K562 (cell line): Measurements from ENCODE around the gene COQ8B. TPM values are rescaled to one million over a fixed set of nuclear protein-coding genes. Genes with fewer than 3 reads are reported as not detected.

ENCODE experiments used
- ATAC-seq: fragments of 200-7000 bp; cut with Tn5 transposase; 3 replicates; pipeline ENCODE4 v1.9.1; 2020; ENCODE audit warnings: moderate library complexity
- BruUV-seq: library from RNA; stranded (reverse); fragments of 400-500 nt; replicated peaks from 2 replicates; lab custom pipeline; 2021; lab: Mats Ljungman, UMichigan
- CTCF ChIA-PET: fragments of 300-600 bp; formaldehyde crosslinking; extraction: SDS; loops from one replicate; lab custom pipeline; 2021; ENCODE audit warnings: low intra/inter-chr PET ratio; lab: Yijun Ruan, JAX
- POLR2A ChIA-PET: fragments of 300-600, 350-650 bp; sonication (Branson Sonifier 250); formaldehyde crosslinking; extraction: SDS; loops from one replicate; lab custom pipeline; 2021; ENCODE audit warnings: antibody characterized with exemption, inconsistent platforms; lab: Yijun Ruan, JAX
- DNase-seq, 4 experiments: peaks; one replicate each; pipeline versions ENCODE4 v3.0.0 to v3.0.0-alpha.2; 2011 to 2018; ENCODE audit warnings: low spot score in 3 of 4, mixed read lengths in 3 of 4; ENCODE audit errors: extremely low read depth in 1 of 4
- FAIRE-seq: peaks from 2 replicates; lab custom pipeline; 2011; peaks lifted over from hg19 to GRCh38; lab: Jason Lieb, UNC
- H2AFZ ChIP-seq: 2 replicates; pipeline ENCODE4 v1.6.0; 2011; ENCODE audit warnings: low read depth, low read length, control low read depth, inconsistent platforms
- H3K27ac ChIP-seq: fragments of 200-600 bp; 3 replicates; pipeline ENCODE4 v1.8.0; 2011; ENCODE audit warnings: low read depth, mild to moderate bottlenecking, control low read depth, inconsistent platforms, low read length, moderate library complexity, mixed read lengths; ENCODE audit errors: extremely low read depth
- H3K27me3 ChIP-seq, 2 experiments: fragments of 300-600 bp in 1 of 2; 2 replicates in 1 of 2; 3 replicates in 1 of 2; pipeline versions ENCODE4 v1.6.0 to v1.8.0; 2011; ENCODE audit warnings: inconsistent platforms in 2 of 2, low read length in 2 of 2, mild to moderate bottlenecking in 1 of 2, mixed read lengths in 1 of 2, moderate library complexity in 1 of 2; ENCODE audit not compliant: control insufficient read depth in 2 of 2, insufficient read depth in 2 of 2
- H3K36me3 ChIP-seq: fragments of 300-600 bp; 3 replicates; pipeline ENCODE4 v1.8.0; 2011; ENCODE audit warnings: mild to moderate bottlenecking, low read length, inconsistent platforms; ENCODE audit not compliant: control insufficient read depth, insufficient read depth
- H3K4me1 ChIP-seq, 2 experiments: fragments of 200-600 bp in 1 of 2; replicated peaks in 1 of 2; 2 replicates in 1 of 2; 3 replicates in 1 of 2; pipeline versions ENCODE4 v1.5.1 to v1.8.0; 2011; ENCODE audit warnings: inconsistent platforms in 2 of 2, low read length in 2 of 2, mild to moderate bottlenecking in 1 of 2, mixed read lengths in 1 of 2, moderate library complexity in 1 of 2; ENCODE audit not compliant: control insufficient read depth in 2 of 2, insufficient read depth in 2 of 2
- H3K4me2 ChIP-seq: 2 replicates; pipeline ENCODE4 v1.6.1; 2011; ENCODE audit warnings: low read length, control low read depth, inconsistent platforms, mixed read lengths; ENCODE audit not compliant: insufficient read depth
- H3K4me3 ChIP-seq: fragments of 200-600 bp; sonication (generic), shearing (Covaris generic); 2 replicates; pipeline ENCODE4 v1.5.1; 2016; ENCODE audit warnings: control low read depth, inconsistent platforms
- H3K79me2 ChIP-seq: fragments of 200-600 bp; 3 replicates; pipeline ENCODE4 v1.8.0; 2011; ENCODE audit warnings: low read length, inconsistent platforms; ENCODE audit not compliant: control insufficient read depth, insufficient read depth
- H3K9ac ChIP-seq, 2 experiments: 2 replicates each; pipeline versions ENCODE4 v1.6.0 to v1.6.1; 2011; ENCODE audit warnings: low read depth in 2 of 2, low read length in 2 of 2, control low read depth in 1 of 2, inconsistent platforms in 1 of 2, mild to moderate bottlenecking in 1 of 2, mixed read lengths in 1 of 2; ENCODE audit not compliant: insufficient read depth in 1 of 2
- H3K9me1 ChIP-seq: one replicate; pipeline ENCODE4 v1.6.0; 2011; ENCODE audit warnings: inconsistent platforms, mild to moderate bottlenecking, low read length, moderate library complexity; ENCODE audit not compliant: control insufficient read depth, insufficient read depth
- H3K9me3 ChIP-seq: replicated peaks from 2 replicates; pipeline ENCODE4 v1.5.1; 2011; ENCODE audit warnings: low read depth, low read length, inconsistent platforms; ENCODE audit not compliant: control insufficient read depth, insufficient read depth
- H4K20me1 ChIP-seq: replicated peaks from 2 replicates; pipeline ENCODE4 v1.6.1; 2011; ENCODE audit warnings: low read length, inconsistent platforms, mixed read lengths; ENCODE audit not compliant: control insufficient read depth, insufficient read depth
- E2F3 ChIP-seq: fragments of 250-450 bp; sonication (Bioruptor Pico); IDR thresholded peaks from 2 replicates; pipeline ENCODE4 v1.4.0; 2020; ENCODE audit warnings: mild to moderate bottlenecking
- NFE2 ChIP-seq: IDR thresholded peaks from 2 replicates; pipeline ENCODE4 v1.6.1; 2014; ENCODE audit warnings: antibody characterized with exemption, low read depth
- PHB ChIP-seq: fragments of 250-450 bp; sonication (Bioruptor Pico); IDR thresholded peaks from 2 replicates; pipeline ENCODE4 v1.5.0; 2021
- POLR2G ChIP-seq: fragments of 200-400 bp; formaldehyde crosslinking; IDR thresholded peaks from 2 replicates; pipeline ENCODE4 v1.6.1; 2017; ENCODE audit warnings: low read depth, mild to moderate bottlenecking, antibody characterized with exemption, low read length, moderate library complexity
- RBFOX2 ChIP-seq: fragments of 200-400 bp; formaldehyde crosslinking; IDR thresholded peaks from 2 replicates; pipeline ENCODE4 v1.6.1; 2017; ENCODE audit warnings: low read depth, mild to moderate bottlenecking, low read length, moderate library complexity
- ZNF133 ChIP-seq: fragments of 250-450 bp; sonication (Bioruptor Pico); IDR thresholded peaks from 2 replicates; pipeline ENCODE4 v1.4.0; 2020; ENCODE audit warnings: mild to moderate bottlenecking
- ZNF23 ChIP-seq: fragments of 250-450 bp; sonication (Bioruptor Pico); IDR thresholded peaks from 2 replicates; pipeline ENCODE4 v1.4.0; 2020; ENCODE audit warnings: mild to moderate bottlenecking
- ZNF830 ChIP-seq: fragments of 250-450 bp; sonication (Bioruptor Pico); IDR thresholded peaks from 2 replicates; pipeline ENCODE4 v1.5.0; 2021; ENCODE audit warnings: mild to moderate bottlenecking
- WGBS: fragments of 100-300 bp; shearing (Covaris generic); methylation state at CpG from one replicate; pipeline ENCODE4 v1.1.6; 2016; ENCODE audit warnings: low coverage, mixed read lengths; ENCODE audit not compliant: insufficient coverage; ENCODE audit errors: missing lambda C conversion rate; 5-methylcytosine and 5-hydroxymethylcytosine counted together
- in situ Hi-C: fragments of 300-500 bp; cut with MboI; formaldehyde crosslinking; loops from 4 replicates; pipeline ENCODE4 v1.15.0; 2018; ENCODE audit warnings: inconsistent platforms, mixed read lengths
- intact Hi-C: fragments of 100-400 bp; cut with micrococcal nuclease; formaldehyde crosslinking; loops from 2 replicates; pipeline ENCODE4 v1.14.2; 2022
- polyA plus RNA-seq, 8 experiments: library from polyadenylated mRNA; depleted of rRNA in 4 of 8; stranded (reverse) in 5 of 8; unstranded in 3 of 8; fragments of >200 nt; fragmentation: Nextera tagmentation in 2 of 8; fragmentation: Illumina TruSeq in 1 of 8; extraction: Ambion mirVana in 2 of 8; extraction: Trizol in 1 of 8; gene quantifications; 2 replicates each; pipeline versions ENCODE4 v1.2.1 to v1.2.3, GENCODE V29; 2011 to 2014; ENCODE audit warnings: inconsistent platforms in 1 of 8, missing spikeins in 1 of 8
- total RNA-seq, 7 experiments: library from RNA; depleted of rRNA in 6 of 7; stranded (reverse); fragments of >200 nt in 6 of 7; fragmentation: Illumina TruSeq in 2 of 7; extraction: Trizol in 2 of 7; gene quantifications; 2 replicates each; pipeline versions ENCODE4 v1.2.1 to v1.2.3, GENCODE V29; 2011 to 2021; ENCODE audit warnings: low replicate concordance in 1 of 7
- TF ChIP-seq, protein P1 (sequence below), 2 experiments: IDR thresholded peaks; 2 replicates each; pipeline ENCODE4 v1.6.1; 2012; ENCODE audit warnings: improper control_type of control experiment in 2 of 2, low read depth in 2 of 2, low read length in 2 of 2, borderline replicate concordance in 1 of 2
- TF ChIP-seq, protein P2 (sequence below): sonication (generic); formaldehyde crosslinking; IDR thresholded peaks from 2 replicates; pipeline ENCODE4 v1.8.0; 2023; ENCODE audit warnings: mild to moderate bottlenecking, missing genetic modification reagents
- TF ChIP-seq, protein P3 (sequence below): fragments of 450-650 bp; IDR thresholded peaks from 2 replicates; pipeline ENCODE4 v1.6.1; 2016; ENCODE audit warnings: missing biosample characterization, missing genetic modification characterization

Gene COQ8B
- total and polyA plus RNA-seq, 9 of the 15 experiments (the other 6 are each of a cell fraction or from before 2014, with no cell fraction given) = 0.41 to 32.3 (median 12.9) TPM

DNA sequence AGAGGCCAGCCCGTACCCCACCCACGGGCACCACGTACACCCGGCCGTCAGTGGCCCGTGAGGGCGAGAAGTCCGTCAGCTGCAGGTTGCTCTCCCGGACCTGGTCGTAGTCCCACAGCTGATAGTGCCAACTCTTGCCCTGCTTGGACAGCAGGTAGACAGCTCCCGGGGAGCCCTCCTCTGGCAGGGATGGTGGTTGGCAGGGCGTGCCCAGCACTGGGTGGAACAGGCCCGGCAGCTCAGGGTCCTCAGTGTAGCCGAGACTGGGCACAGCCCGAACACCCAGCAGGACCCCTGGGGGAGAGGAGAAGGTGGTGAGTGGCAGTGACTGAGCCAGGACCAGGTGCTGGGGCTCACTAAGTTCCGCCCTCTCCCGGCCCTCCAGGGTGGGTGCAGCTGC is 25.8 kb upstream of the COQ8B start:
- no TSS peak for BruUV-seq
- ATAC-seq = no peak
- ChIA-PET CTCF (no interaction called here), POLR2A (interaction anchor here (0.7 to 1.6 kb wide), 3 partner anchors 8 to 450 kb away, joined by 3 to 6 read pairs (median 4); partner anchors contain the start of genes ACTMAP and SNRPA)
- no peak overlapping the region for H3K4me2 ChIP-seq
- no peaks in the 10 kb centered on the region for H3K27me3 ChIP-seq
- in situ Hi-C loops = no loop called here
- DNase-seq = no peak
- no peak overlapping the region for H3K4me3 ChIP-seq
- H4K20me1 ChIP-seq = 0 out of 2 replicates have a peak, but pooled peaks cover 3% of the 10 kb centered on the region
- no peaks in the 10 kb centered on the region for H3K79me2 ChIP-seq
- intact Hi-C loops = loop anchor here (5.0 kb wide), 1 partner anchor 80 kb away; no protein-coding TSS in a partner anchor
- H3K27ac ChIP-seq = no peak overlapping the region
- H3K9me3 ChIP-seq = no peaks in the 10 kb centered on the region
- peak overlapping the region in 1 of 2 experiments; percentile 74; a peak in 2 of 4 replicates for H3K9ac ChIP-seq
- H3K9me1 ChIP-seq = no peaks in the 10 kb centered on the region
- no peak overlapping the region for H2AFZ ChIP-seq
- 77% methylated on average over 16 of the region's 17 CpGs for WGBS
- H3K4me1 ChIP-seq = peaks cover 0 to 42% of the 10 kb centered on the region in 2 experiments; a peak in 3 of 5 replicates
- FAIRE-seq = no peak
- peaks cover 23% of the 10 kb centered on the region; the same call in 2 of the 3 replicates for H3K36me3 ChIP-seq
- TF ChIP-seq NFE2 = no peak
- TF ChIP-seq PHB (CRISPR knock-in tag) = no peak
- TF ChIP-seq, protein P1, sequence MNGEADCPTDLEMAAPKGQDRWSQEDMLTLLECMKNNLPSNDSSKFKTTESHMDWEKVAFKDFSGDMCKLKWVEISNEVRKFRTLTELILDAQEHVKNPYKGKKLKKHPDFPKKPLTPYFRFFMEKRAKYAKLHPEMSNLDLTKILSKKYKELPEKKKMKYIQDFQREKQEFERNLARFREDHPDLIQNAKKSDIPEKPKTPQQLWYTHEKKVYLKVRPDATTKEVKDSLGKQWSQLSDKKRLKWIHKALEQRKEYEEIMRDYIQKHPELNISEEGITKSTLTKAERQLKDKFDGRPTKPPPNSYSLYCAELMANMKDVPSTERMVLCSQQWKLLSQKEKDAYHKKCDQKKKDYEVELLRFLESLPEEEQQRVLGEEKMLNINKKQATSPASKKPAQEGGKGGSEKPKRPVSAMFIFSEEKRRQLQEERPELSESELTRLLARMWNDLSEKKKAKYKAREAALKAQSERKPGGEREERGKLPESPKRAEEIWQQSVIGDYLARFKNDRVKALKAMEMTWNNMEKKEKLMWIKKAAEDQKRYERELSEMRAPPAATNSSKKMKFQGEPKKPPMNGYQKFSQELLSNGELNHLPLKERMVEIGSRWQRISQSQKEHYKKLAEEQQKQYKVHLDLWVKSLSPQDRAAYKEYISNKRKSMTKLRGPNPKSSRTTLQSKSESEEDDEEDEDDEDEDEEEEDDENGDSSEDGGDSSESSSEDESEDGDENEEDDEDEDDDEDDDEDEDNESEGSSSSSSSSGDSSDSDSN (IDR thresholded peaks at IDR 0.05; ENCODE audit: borderline replicate concordance in 1 of 2, low read depth in 2 of 2, low read length in 2 of 2) = no peak
- peak; percentile 67; the same call in 1 of the 2 replicates for TF ChIP-seq POLR2G
- no peak for TF ChIP-seq ZNF133 (CRISPR knock-in tag)
- TF ChIP-seq, protein P2, sequence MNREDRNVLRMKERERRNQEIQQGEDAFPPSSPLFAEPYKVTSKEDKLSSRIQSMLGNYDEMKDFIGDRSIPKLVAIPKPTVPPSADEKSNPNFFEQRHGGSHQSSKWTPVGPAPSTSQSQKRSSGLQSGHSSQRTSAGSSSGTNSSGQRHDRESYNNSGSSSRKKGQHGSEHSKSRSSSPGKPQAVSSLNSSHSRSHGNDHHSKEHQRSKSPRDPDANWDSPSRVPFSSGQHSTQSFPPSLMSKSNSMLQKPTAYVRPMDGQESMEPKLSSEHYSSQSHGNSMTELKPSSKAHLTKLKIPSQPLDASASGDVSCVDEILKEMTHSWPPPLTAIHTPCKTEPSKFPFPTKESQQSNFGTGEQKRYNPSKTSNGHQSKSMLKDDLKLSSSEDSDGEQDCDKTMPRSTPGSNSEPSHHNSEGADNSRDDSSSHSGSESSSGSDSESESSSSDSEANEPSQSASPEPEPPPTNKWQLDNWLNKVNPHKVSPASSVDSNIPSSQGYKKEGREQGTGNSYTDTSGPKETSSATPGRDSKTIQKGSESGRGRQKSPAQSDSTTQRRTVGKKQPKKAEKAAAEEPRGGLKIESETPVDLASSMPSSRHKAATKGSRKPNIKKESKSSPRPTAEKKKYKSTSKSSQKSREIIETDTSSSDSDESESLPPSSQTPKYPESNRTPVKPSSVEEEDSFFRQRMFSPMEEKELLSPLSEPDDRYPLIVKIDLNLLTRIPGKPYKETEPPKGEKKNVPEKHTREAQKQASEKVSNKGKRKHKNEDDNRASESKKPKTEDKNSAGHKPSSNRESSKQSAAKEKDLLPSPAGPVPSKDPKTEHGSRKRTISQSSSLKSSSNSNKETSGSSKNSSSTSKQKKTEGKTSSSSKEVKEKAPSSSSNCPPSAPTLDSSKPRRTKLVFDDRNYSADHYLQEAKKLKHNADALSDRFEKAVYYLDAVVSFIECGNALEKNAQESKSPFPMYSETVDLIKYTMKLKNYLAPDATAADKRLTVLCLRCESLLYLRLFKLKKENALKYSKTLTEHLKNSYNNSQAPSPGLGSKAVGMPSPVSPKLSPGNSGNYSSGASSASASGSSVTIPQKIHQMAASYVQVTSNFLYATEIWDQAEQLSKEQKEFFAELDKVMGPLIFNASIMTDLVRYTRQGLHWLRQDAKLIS (CRISPR knock-in tag) = no peak
- no peak for TF ChIP-seq ZNF23
- TF ChIP-seq RBFOX2 = peak; percentile 35; the same call in 1 of the 2 replicates
- TF ChIP-seq, protein P3, sequence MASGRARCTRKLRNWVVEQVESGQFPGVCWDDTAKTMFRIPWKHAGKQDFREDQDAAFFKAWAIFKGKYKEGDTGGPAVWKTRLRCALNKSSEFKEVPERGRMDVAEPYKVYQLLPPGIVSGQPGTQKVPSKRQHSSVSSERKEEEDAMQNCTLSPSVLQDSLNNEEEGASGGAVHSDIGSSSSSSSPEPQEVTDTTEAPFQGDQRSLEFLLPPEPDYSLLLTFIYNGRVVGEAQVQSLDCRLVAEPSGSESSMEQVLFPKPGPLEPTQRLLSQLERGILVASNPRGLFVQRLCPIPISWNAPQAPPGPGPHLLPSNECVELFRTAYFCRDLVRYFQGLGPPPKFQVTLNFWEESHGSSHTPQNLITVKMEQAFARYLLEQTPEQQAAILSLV (tag) = no peak
- TF ChIP-seq E2F3 (CRISPR knock-in tag) = no peak
- TF ChIP-seq ZNF830 (CRISPR knock-in tag) = no peak
